Type B pancreatic cell (in vitro differentiated cells): ENCODE results near the gene MICALL1. TPM values are rescaled to one million over a fixed set of nuclear protein-coding genes. Genes with fewer than 3 reads are reported as not detected.

Source experiments
- DNase-seq: peaks from one replicate; pipeline ENCODE4 v3.0.0; 2021; ENCODE audit warnings: mixed read lengths; ENCODE audit not compliant: unreplicated experiment; ENCODE audit errors: extremely low spot score
- H3K27ac Mint-ChIP-seq: 2 replicates; pipeline ENCODE4 v1.8.0; 2021; ENCODE audit warnings: mild to moderate bottlenecking, mixed read lengths
- H3K27me3 Mint-ChIP-seq: 2 replicates; pipeline ENCODE4 v1.8.0; 2021; ENCODE audit warnings: mixed read lengths
- H3K36me3 Mint-ChIP-seq: 2 replicates; pipeline ENCODE4 v1.8.0; 2021; ENCODE audit warnings: mixed read lengths
- H3K4me1 Mint-ChIP-seq: one replicate; pipeline ENCODE4 v1.8.0; 2021; ENCODE audit warnings: mixed read lengths; ENCODE audit not compliant: unreplicated experiment
- H3K4me3 Mint-ChIP-seq: 2 replicates; pipeline ENCODE4 v1.8.0; 2021; ENCODE audit warnings: mild to moderate bottlenecking, mixed read lengths
- H3K9me3 Mint-ChIP-seq: 2 replicates; pipeline ENCODE4 v1.8.0; 2021; ENCODE audit warnings: mixed read lengths
- CTCF ChIP-seq: fragments of 200-600 bp; sonication (generic); conservative IDR thresholded peaks from 2 replicates; pipeline ENCODE4 v1.5.0; 2021; ENCODE audit warnings: antibody characterized with exemption, mild to moderate bottlenecking
- total RNA-seq: library from RNA; stranded (reverse); gene quantifications from 2 replicates; pipeline ENCODE4 v1.2.1, GENCODE V29; 2021; ENCODE audit warnings: low replicate concordance

Gene MICALL1
- total RNA-seq, 1 donor from 2014 or later: 56.5 TPM

- Mint-ChIP-seq H3K4me3 (no peak overlapping the region), H3K27me3 (no peaks in the 10 kb centered on the region), H3K9me3 (no peaks in the 10 kb centered on the region), H3K36me3 (peaks cover 7% of the 10 kb centered on the region), H3K4me1 (peaks cover 3% of the 10 kb centered on the region), H3K27ac (no peak overlapping the region)
- TF ChIP-seq CTCF: no peak
- no peak for DNase-seq
Measured at GRCh38 chr22:37926771-37927636, 20.9 kb downstream of the MICALL1 start.

DNA sequence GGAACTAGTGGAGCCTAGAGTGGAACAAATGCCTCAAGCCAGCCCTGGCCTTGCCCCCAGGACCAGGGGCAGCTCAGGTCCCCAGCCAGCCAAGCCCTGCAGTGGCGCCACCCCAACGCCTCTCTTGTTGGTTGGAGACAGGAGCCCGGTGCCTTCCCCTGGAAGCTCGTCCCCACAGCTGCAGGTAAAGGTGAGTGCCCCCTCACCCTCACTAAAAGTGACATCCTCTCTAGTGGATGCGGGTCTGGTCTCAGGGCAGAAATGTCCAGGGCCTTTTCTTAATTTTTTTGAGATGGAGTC, 21.5 kb downstream of the MICALL1 start:
- H3K27me3 Mint-ChIP-seq: no peaks in the 10 kb centered on the region
- no peaks in the 10 kb centered on the region for H3K9me3 Mint-ChIP-seq
- H3K36me3 Mint-ChIP-seq: peaks cover 7% of the 10 kb centered on the region

GRCh38 chr22:37929390-37929789, 23.3 kb downstream of the MICALL1 start:
- no peak for DNase-seq
- Mint-ChIP-seq H3K4me1 (peaks cover 18% of the 10 kb centered on the region), H3K27me3 (no peaks in the 10 kb centered on the region), H3K36me3 (peaks cover 4% of the 10 kb centered on the region), H3K27ac (no peak overlapping the region), H3K9me3 (no peaks in the 10 kb centered on the region), H3K4me3 (no peak overlapping the region)
- no peak for TF ChIP-seq CTCF

More for the DNA sequence above, 21.5 kb downstream of the MICALL1 start:
- H3K4me3 Mint-ChIP-seq: no peak overlapping the region
- H3K27ac Mint-ChIP-seq: no peak overlapping the region
- no peak for TF ChIP-seq CTCF
- DNase-seq: no peak
- H3K4me1 Mint-ChIP-seq: peaks cover 4% of the 10 kb centered on the region

DNA sequence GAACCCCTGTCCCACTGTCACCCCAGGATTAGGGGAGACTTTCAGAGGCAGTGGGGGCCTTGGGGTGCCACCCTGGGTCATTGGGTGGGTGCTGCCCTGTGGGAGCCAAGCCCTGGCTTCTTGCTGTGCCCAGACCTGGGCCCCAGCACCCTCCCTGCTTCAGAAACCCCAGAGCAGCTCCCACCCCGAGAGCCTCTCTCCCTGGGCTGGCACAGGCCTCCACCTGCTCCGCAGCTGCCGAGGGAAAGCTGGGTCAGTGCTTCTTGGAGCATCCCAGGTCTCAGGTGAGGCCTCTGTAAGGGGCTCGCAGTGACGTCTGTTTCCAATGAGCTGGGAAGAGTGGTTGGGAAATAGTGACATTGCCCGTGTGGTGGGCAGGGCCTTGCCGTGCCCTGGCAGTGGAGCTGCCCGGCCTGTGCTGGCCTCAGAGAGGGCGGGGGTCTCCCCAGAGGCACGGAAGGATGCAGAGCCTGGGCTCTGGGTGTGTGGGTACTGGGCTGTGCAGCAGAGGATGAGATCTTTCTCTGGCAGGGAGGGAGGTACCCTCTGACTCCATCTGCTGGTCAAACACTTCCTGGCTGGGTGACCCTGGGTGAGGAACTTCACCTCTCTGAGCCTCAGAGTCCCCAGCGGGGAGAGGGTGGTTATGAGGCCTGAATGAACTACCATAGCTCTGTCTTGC, 24.3 kb downstream of the MICALL1 start:
- H3K9me3 Mint-ChIP-seq: no peaks in the 10 kb centered on the region
- TF ChIP-seq CTCF: peak; percentile 42
- no peaks in the 10 kb centered on the region for H3K27me3 Mint-ChIP-seq
- no peak for DNase-seq
- peaks cover 4% of the 10 kb centered on the region for H3K36me3 Mint-ChIP-seq
- no peak overlapping the region for H3K4me3 Mint-ChIP-seq
- H3K4me1 Mint-ChIP-seq: peaks cover 18% of the 10 kb centered on the region
- peak overlapping the region; percentile 26 for H3K27ac Mint-ChIP-seq

DNA sequence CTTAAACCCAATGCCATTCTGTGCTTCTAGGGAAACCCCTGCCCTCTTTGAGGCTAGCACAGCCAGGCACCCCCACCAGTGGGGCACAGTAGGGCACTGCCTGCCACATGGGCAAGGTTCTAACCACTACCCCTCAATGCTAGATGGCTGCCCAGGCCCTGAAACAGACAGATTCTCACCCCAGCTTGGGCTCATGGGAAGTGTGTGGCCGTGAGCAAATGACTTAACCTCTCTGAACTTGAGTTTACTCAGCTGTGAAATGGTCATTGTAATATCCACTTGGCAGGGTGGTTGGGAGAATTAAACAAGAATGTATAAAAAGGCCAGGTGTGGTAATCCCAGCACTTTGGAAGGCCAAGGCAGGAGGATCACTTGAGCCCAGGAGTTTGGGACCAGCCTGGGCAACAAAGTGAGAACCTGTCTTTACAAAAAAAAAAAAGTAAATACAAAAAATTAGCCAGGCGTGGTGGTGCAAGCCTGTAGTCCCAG, 24.9 kb downstream of the MICALL1 start:
- TF ChIP-seq CTCF: no peak
- Mint-ChIP-seq H3K4me3 (no peak overlapping the region), H3K27ac (peak overlapping the region; percentile 26), H3K36me3 (peaks cover 4% of the 10 kb centered on the region), H3K27me3 (no peaks in the 10 kb centered on the region), H3K4me1 (peaks cover 18% of the 10 kb centered on the region), H3K9me3 (no peaks in the 10 kb centered on the region)
- DNase-seq: no peak
